Measurements from ENCODE around the gene STAC2.

STAC2 gene

GRCh38 chr17:39209317-39210092 lies 16.2 kb downstream of the STAC2 start:
- peak; percentile 83 for DNase-seq (ENCODE audit: low spot score)

DNA sequence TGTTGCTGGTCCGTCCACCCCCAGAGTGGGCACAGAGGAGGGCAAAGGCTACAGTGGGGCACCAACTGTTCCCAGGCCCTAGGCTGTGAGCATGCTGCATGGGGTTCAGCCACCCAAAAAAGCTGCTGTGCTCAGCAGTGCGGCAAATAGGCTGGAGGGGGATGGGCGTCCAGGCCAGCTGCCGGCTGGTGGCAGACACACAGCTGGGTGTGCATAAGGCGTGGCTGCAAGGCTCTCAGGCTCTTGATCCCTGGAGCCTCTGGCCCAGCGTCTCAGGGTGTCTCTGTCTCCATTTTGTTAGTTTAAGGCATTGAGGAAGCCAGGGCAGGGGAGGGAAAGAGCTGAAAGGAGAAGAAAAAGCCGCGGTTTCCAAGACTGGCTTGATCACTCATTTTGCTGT lies 16.9 kb downstream of the STAC2 start:
- DNase-seq (ENCODE audit: low spot score) = no peak

GRCh38 chr17:39208136-39208535 lies 17.6 kb downstream of the STAC2 start:
- DNase-seq (ENCODE audit: low spot score) = no peak

GRCh38 chr17:39205112-39205526 lies 20.6 kb downstream of the STAC2 start:
- no peak for DNase-seq (ENCODE audit: low spot score)

GRCh38 chr17:39204245-39204644 lies 21.5 kb downstream of the STAC2 start:
- no peak for DNase-seq (ENCODE audit: low spot score)

DNA sequence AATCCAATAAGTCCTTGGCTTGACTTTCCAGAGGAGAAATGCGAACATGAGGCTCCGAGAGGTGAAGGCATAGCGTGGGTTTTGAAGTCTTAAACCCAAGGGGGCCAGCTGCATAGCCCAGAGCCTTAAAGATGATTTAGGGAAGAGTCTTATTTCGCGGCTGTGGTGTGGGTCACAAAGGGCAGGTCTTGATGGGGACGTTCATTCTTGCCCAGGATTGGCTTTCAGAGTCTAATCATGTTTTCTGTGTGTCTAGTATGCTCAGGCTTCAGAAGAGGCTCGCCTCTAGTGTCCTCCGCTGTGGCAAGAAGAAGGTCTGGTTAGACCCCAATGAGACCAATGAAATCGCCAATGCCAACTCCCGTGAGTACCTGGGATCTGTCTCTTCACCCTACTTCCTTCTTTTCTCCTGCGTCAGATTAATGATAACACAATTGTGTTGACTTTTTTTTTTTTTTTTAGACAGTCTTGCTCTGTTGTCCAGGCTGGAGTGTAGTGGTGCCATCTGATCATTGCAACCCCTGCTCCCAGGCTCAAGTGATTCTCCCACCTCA lies 24.7 kb downstream of the STAC2 start:
- no peak for DNase-seq (ENCODE audit: low spot score)

DNA sequence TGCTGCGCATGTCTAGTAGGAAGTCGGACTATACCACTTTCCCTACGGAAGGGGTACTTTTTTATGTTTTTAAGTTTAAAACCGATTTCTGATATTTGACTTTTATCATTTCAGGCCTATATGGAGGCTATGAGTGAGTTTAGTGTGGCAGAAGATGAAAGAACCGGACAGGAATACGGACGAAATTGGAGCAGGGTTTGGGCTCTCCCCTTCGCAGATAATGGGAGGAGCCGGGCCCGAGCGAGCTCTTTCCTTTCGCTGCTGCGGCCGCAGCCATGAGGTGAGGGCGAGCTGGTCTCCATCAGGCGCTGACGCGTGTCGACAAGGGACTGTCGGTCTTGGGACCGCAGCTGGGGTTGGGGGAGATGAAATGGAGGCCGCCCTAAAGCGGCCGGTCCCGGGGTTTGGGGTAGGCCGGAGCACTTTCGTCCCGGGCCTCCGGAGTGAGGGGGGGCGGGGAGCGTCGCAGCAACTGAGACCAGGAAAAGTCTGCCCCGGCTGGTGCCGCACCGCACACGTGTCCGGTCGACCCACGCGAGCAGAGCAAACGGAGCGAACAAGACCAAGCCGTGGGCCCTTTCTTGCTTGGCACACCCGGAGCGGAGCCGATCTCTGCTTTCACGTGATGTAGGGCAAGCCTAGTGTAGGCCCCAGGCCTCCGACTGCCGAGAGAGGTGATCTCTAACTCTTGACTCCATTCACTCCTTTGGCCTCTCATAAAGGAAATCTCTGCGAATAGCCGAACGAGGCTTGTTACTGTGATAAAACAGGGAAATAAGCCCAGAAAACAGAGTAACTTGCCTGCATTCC lies 25.5 kb downstream of the STAC2 start, which contains the start of gene RPL19:
Gene RPL19 (plus strand): TSS at position 214 of the 810 bp plus-strand sequence. CDS start 62 bp downstream, at position 276.
- peak; percentile 91 for DNase-seq (ENCODE audit: low spot score)

DNA sequence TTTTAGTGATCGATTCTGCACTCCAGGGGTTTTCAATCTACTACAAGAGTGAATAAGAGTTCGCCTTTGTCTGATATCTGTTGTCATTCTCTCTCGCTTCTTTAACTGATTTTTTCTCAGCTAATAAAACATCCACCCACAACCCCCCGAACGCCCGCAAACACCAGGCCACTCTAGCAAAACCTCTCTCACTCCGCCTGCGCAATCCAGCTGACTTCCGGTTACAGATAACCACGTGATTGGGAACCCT lies 26.0 kb downstream of the STAC2 start:
- peak; percentile 97 for DNase-seq (ENCODE audit: low spot score)

DNA sequence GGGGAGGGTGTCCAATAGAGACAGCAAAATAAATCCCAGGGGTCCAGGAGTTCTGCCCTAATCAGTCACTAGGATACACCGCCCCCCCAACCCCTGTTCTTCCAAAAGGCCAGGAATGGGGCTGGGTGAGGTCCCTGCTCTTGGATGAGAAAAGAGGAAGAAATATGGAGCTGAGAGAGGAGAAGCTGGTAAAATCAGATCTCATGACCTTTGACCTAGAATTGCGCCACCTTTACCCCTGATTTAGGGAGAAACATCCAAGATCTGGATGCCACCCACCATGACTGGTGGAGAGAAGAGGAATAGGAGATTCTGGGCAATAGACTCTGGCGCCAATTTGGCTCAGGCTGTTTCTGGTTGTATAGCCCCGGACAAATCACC lies 27.6 kb downstream of the STAC2 start:
- no peak for DNase-seq (ENCODE audit: low spot score)

DNA sequence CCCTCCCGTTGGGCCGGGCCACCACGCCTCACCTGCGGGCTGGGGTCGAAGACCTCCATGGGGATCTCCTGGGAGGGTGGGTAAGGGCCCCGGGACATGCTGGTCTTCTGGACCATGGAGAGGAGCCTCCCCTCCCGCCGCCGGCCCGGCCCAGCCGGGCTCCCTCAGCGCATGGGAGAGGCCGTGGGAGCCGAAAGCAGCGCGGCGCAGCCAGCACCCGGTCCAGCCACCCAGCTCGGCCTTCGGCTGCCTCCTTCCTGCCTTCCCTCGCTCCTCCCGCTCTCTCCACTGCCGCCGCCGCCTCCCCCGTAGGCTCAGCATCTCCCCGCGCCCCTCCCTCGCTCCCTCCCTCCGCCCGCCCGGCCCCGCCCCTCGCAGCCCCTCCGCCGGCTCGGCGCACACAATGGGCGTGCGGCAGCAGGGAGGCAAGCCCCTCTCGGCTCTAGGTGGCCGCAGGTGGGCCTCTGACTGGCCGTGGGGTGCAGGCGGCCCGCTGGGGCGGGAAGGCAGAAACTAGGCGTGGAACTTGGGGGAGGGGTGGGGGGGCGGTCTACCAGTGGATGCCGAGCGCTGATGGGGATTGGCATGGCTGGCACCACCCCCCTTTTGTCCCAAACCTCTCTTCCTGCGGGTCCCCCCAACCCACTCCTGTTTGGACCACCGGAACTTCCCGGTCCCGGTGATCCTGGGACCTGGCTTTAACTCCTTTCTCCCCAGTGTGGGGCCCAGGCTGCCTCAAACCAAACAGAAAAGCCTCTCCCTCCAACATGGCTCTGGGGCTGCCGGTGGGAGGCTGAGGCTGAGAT lies 28.2 kb downstream of the STAC2 start, which contains the start of gene CACNB1:
Gene CACNB1 (minus strand): TSS at position 290 of the 806 bp plus-strand sequence. CDS start 174 bp downstream, at position 116.
- DNase-seq (ENCODE audit: low spot score) = peak; percentile 91

DNA sequence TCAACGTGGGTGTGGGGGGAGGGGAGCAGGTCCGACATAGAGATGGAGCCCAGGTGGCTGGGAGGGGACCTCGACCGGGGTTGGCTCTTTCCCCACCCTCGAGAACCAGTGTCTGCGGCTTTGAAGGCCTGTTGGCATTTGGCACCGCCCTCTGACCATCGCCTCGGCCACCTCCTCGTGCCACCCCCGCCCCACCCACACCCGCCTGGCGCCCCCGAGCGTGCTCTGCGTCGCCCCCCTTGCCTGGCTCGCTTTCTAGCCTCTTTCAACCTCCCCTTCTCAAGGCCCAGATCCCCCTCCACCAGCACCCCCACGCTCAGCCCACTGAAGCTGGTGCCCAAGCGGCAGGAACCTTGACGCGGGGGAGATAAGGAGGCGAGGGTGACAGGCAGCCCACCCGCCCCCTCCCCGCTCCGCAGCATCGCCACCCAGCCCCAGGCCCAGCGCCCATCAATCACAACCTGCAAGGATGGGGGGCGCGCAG lies 28.9 kb downstream of the STAC2 start:
- peak; percentile 68 for DNase-seq (ENCODE audit: low spot score)

DNA sequence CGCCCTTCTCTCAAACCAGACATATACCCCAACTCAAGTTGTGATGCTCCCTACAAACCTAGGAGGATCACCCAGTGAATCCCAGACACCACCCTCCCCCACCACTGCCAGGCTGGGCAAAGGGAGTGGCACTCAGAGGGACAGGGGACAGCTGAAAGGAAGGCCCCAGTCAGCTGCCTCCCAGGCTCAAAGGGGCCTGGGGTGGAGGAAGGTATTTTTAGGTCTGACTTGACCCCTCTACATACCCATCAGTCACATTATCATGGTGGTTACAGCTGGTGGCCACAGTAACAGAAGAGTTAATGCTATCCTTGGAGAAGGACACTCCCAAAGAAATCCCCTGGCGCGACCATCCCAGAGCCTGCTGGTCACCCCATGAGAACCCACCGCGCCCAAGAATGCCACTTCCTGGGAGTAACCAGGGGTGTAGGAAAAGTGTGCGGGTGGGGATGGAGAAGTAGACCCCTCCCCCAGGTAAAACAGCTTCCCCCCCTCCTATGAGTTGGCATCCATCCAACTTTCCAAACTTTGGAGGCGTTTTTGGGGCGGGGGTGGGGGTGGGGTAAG lies 29.4 kb downstream of the STAC2 start:
- peak; percentile 43 for DNase-seq (ENCODE audit: low spot score)

DNA sequence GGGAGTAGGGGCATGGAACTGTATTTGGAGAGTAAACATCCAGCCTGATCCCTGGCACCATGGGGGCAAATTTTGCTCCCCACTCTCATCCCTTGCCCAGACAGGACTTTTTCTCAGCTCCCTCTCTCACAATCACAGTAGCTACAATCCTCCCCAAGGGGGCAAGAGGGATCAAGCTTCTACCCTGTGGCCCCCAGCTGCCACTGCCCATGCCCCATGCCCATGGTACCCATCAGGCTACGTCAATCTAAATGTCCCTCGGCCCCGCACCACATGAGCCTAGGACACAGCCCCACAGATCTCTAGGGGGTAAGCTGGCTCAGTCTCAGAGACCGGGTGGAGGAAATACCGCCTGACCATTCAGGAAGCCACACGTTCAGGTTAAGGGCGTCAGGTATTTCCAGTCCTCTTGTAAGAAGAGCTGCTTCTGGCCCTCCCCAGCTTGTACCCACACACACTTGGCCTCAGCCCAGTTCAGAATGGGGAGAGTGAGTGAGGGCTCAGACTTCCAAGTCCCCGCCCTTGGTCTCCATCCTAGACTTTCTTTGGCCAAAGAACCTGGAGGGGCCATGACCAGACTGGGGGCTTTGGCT lies 30.1 kb downstream of the STAC2 start:
- no peak for DNase-seq (ENCODE audit: low spot score)

- DNase-seq (ENCODE audit: low spot score) = no peak
Measured at GRCh38 chr17:39194985-39195524, 30.7 kb downstream of the STAC2 start.

DNA sequence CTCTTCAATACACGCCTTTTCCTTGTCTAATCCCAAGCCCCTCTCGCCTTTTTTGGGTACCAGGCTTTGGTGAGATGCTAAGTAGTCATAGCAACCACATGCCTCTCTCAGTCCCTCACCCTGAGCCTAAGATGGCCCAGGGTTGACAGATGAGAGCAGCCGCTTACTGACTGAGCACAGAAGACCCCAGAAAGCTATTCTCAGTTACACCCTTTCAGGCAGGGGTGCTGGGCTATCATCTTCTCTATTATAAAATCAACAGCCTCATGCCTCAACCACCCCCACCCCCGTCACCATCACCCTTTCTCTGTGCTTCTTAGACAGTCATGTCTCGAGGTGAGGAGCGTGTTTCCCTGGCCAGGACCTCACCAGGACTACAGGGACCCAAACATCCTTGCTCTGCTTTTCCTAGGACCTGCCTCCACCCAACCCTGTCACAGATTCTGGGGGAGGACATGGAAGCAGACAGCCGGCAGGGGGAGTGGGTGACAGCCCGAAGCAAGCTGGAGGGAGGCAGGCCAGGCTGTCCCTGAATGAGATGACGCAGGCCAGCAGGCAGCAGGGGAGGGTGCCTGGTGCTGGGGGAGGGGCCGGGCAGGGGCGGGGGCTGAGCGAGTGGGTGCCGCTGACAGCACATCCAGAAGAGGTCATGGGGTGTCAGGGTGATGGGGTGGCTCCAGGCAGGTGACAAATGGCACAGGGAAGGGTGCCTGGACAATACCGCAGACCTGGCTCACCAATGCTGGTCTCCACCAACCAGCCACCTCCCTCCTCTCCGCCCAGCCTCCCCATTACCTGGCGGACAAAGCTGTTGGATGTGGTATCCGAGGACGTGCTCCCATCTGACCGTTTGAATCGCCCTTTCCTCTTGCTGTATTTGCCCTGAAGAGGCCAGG lies 31.4 kb downstream of the STAC2 start:
- DNase-seq (ENCODE audit: low spot score) = peak; percentile 86

- no peak for DNase-seq (ENCODE audit: low spot score)
Measured at GRCh38 chr17:39193346-39193745, 32.4 kb downstream of the STAC2 start.

GRCh38 chr17:39192901-39193300 lies 32.8 kb downstream of the STAC2 start:
- no peak for DNase-seq (ENCODE audit: low spot score)

DNA sequence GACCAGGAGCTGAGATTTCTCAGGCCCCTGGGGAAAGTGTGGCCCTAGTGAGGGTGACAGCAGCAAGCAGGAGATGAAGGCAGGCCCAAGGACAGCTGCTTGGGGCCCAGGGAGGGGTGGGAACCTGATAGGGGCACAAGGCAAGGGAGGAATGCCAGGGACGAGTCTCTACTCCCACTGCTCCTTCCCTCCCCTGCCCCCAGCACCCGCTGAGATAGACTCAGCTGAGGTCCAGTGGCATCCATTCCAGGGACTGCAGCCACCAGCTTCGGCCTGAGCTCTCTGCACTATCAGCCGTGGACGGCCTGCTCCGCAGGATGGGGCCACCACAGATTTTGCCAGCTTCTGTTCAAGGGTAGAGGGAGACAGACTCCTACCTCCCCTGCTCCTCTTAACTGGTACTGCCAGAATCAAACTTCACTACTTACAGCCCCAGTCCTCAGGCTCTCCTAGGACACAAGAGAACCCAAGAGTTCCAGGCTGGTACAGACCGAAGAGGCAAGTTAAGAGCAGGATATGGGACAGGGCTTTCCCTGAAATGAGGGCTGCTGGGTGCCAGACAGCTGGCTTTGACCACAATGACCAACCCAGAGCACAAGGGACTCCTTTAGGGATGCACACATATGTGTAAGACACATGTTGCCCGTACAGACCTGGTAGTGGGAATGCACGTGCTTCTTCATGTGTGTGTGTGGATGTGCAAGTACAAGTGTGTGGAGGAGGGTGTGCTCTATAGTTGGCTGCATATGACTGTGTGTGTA lies 33.8 kb downstream of the STAC2 start:
- DNase-seq (ENCODE audit: low spot score) = no peak

- no peak for DNase-seq (ENCODE audit: low spot score)
Measured at GRCh38 chr17:39187152-39187830, 38.5 kb downstream of the STAC2 start.

Measured in AG08396 (cell line).